Omental fat pad (tissue), 4 donors: ENCODE measurements around the gene UHMK1. TPM values are rescaled to one million over a fixed set of nuclear protein-coding genes. Genes with fewer than 3 reads are reported as not detected.

Experiments used
- ATAC-seq: fragments of 150-250 bp; one replicate; pipeline ENCODE4 v1.9.1; 2016; ENCODE audit warnings: mild to moderate bottlenecking, moderate library complexity; ENCODE audit not compliant: low FRiP score
- DNase-seq: peaks from one replicate; pipeline ENCODE4 v3.0.0-alpha.2; 2019; ENCODE audit warnings: low spot score
- small RNA-seq: library from RNA; depleted of rRNA; stranded (forward); fragments of <200 nt; gene quantifications from one replicate; pipeline ENCODE3, GENCODE V24; 2016
- total RNA-seq, 4 donors: library from RNA; depleted of rRNA; stranded (reverse); fragments of >200 nt; gene quantifications; one replicate each; pipeline ENCODE4 v1.1.0, GENCODE V29; 2016
- TF ChIP-seq, protein P1 (sequence below), 3 donors: fragments of 450-650 bp; IDR thresholded peaks; one replicate each; pipeline ENCODE4 v1.5.1; 2016 to 2017; ENCODE audit warnings: antibody characterized with exemption in 3 of 3, mild to moderate bottlenecking in 3 of 3, moderate library complexity in 2 of 3

UHMK1 gene
- total RNA-seq, 4 donors from 2014 or later: 56.9 to 83.1 (median 71.5) TPM

DNA sequence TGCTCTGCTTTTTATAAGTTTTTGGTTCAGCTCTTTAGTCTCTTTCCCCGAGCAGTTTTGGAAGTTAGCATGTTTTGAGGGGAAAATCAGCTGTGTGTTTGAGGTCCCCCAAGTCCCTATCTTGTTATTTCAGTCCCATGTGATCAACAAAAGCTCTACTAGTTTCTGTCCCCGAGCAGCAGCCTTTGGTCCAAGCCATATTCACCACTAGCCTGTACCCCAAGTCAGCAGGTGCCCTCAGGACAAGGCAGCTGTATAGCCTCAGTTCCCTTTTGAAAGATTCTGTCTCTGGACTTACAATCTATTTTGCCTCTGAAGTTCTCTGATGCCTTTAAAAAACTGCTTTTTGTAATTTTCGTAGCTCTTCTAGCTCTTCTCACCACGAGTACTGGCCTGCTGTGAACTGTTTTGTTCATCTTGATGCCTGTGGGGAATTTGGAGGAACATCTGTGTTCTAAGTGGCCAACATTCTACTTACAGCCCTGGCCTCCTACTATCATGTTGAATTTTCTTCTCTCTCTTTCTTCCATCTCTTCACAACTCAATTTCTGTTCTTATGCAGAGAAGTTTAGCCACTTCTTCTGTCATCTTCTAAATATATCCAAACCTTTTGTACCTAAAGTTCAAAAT lies 80.6 kb downstream of the UHMK1 start:
- no peak for ATAC-seq
- TF ChIP-seq, protein P1, sequence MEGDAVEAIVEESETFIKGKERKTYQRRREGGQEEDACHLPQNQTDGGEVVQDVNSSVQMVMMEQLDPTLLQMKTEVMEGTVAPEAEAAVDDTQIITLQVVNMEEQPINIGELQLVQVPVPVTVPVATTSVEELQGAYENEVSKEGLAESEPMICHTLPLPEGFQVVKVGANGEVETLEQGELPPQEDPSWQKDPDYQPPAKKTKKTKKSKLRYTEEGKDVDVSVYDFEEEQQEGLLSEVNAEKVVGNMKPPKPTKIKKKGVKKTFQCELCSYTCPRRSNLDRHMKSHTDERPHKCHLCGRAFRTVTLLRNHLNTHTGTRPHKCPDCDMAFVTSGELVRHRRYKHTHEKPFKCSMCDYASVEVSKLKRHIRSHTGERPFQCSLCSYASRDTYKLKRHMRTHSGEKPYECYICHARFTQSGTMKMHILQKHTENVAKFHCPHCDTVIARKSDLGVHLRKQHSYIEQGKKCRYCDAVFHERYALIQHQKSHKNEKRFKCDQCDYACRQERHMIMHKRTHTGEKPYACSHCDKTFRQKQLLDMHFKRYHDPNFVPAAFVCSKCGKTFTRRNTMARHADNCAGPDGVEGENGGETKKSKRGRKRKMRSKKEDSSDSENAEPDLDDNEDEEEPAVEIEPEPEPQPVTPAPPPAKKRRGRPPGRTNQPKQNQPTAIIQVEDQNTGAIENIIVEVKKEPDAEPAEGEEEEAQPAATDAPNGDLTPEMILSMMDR (IDR thresholded peaks at IDR 0.05): no peak
- no peak for DNase-seq

DNA sequence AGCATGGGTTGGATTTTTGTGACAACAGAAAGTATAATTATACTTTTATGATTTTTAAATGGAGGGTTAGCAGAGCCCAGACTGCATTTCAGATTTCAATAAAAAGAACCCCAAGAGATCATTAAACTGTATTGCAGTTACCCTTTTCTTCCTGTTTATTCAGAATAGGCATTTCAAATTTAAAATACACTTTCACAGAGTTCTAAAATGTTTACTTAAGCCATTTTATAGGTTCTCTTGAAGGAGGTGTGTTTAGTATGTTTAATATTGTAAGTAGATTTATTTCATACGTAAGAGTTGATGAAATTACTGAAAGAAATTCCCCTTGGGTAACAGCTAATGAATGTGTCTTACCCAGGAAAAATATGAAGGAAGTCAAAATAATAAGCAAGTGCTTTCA lies 81.3 kb downstream of the UHMK1 start:
- no peak for DNase-seq
- TF ChIP-seq, protein P1 (IDR thresholded peaks at IDR 0.05): no peak
- no peak for ATAC-seq

Small RNAs within 50 kb of the gene (small RNA-seq; reads per million reads assigned to genes)
- not detected for gene UQCRBP2

Other genes starting within 250 kb of the UHMK1 start
- not detected for gene SPATA46, start 121.0 kb upstream of the UHMK1 start, total RNA-seq
- gene C1orf226, start 116.1 kb upstream of the UHMK1 start, total RNA-seq: 10 to 100 TPM in 1 of 4 donors, 1 to 10 TPM in 3; 2.5 to 10.2 (median 3.7) TPM
- gene SH2D1B, start 85.7 kb upstream of the UHMK1 start, total RNA-seq: under 1 TPM; 0.12 to 0.47 (median 0.25) TPM
- gene UAP1, start 63.9 kb downstream of the UHMK1 start, total RNA-seq: 100 to 1,000 TPM; 157 to 485 (median 258) TPM
- gene DDR2, start 134.6 kb downstream of the UHMK1 start, total RNA-seq: 100 to 1,000 TPM; 140 to 164 (median 145) TPM